GM19238 (cell line): ENCODE data around the gene SMOC2.
"Not testable (repeated sequence)": the region's sequence is repeated elsewhere in the genome, so short reads cannot be mapped to it uniquely, and the experiment has no call there.

ENCODE experiments used
- DNase-seq: peaks from one replicate; pipeline ENCODE4 v3.0.0; 2011; ENCODE audit warnings: low spot score; ENCODE audit not compliant: insufficient read length

Gene SMOC2

DNA sequence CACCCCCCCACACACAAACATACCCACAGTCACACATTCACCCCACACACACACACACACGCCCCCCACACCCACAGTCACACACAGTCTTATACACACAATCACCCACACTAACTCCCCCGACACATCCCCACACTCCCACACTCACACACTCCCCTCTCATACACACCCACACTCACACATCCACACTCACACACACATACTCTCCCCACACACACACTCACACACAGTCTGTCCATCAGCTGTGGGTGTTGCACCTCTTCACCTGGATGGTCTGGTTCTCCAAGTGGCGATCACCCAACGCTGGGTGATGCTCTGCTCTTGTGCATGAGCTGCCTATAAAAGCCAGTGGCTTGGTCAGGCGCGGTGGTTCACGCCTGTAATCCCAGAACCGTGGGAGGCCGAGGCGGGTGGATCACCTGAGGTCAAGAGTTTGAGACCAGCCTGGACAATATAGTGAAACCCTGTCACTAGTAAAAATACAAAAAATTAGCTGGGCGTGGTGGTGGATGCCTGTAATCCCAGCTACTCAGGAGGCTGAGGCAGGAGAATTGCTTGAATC lies 158.9 kb downstream of the SMOC2 start:
- no peak for DNase-seq

DNA sequence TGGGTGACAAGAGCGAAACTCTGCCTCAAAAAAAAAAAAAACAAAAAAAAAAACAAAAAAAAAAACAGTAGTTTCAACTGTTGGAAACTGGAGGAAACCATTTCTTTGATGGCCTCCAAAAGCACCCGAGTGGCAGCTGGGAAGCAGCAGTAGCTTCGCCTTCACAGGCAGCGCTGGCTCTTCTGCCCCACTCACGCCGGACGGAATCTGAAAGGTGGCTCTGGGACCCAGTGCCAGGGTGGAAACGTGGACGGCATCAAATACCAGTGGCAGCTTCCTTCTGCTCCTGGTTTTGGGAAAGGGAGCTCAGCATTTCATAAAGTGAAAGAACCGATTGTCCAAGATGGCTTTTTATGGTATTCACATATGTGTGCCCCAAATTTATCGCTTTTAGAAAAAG lies 159.4 kb downstream of the SMOC2 start:
- no peak for DNase-seq

DNA sequence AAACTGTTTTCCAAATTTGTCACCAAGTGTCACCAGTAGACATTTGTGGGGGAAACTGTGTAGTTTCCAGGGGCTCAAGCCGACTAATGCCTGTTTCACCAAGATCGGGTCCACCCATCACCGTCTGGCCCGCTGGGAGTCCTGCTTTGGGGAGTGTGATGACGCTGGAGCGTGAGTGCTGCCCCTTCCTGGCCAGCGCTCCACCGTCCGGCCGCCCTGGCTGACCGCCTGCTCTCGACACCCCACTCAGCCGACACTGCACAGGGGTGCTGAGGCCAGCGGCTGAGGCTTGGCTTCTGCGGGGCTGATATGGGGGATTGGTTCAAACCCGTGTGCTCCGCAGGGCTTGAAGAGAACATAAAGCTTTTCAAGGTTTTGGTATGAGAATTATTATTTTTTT lies 160.1 kb downstream of the SMOC2 start:
- no peak for DNase-seq

DNA sequence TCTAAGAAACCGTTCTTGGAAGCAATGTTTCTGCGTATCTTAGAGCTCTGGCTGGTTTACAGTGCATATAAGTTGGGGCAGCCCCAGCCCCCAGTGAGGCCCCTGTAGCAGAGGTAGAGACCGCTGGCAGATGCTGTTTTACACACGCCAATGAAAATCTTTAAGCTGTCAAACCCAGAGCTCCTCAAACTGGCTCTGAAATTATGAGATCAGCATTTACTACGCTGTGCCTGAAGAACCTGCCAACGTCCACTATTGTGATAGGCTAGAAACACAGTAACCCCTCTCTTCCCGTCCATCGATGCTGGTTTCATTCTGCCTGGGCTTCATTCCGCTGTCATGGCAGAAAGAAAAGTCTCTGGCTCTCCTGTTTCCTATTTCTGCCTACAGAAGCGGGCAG lies 160.6 kb downstream of the SMOC2 start:
- DNase-seq: no peak

DNA sequence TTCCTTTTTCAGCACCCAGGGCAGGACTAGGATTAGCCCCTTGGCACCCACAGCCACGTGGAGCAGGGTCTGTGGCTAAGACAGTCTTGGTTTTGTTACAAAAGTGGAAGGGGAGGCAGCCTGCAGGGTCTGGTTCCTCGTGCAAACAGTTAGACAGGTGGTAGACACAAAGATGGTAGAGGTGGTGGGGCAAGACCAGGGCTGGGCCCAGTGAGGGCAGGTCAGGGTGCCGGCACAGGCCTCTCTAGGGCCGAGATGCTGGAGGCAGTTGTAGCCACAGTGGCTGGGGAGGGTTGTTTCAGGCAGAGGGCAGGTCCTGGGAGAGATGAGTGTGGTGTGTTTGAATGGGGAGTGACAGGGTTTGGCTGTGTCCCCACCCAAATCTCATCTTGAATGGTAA lies 161.6 kb downstream of the SMOC2 start:
- no peak for DNase-seq

DNA sequence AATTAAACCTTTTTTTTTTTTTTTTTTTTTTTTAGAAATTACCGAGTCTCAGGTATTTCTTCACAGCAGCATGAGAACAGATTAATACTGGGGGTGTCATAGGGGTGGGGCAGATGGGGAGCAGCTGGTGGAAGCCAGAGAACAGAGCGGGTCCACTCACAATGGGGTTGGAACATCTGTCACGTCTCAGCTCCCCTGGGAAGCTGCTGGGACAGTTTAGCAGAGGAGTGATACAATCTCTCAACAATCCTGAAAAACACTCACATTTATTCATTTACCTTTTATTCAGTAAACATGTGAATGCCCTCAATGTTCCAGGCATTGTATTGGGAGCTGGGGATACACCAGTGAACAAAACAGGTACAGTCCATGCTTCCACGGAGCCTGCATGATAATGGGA lies 162.2 kb downstream of the SMOC2 start:
- no peak for DNase-seq

DNA sequence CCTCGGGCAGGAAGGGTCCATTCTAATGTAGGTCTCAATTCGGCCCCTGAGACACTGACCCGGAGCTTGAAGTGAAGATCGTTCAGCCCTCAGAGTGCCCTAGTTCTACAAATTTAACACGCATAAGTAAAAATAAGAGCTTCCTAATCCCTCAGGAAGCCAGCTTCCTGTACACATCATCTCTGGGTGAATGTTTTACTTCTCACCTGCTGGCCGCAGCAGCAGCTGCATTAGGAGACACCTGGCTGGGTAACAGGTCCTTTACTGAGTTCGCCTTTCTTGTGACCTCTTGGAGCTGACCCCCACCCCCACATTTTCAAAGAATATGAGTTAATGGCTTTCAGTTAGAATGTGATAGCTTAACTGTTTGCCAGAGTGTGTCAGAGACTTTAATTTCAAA lies 165.0 kb downstream of the SMOC2 start:
- no peak for DNase-seq

DNA sequence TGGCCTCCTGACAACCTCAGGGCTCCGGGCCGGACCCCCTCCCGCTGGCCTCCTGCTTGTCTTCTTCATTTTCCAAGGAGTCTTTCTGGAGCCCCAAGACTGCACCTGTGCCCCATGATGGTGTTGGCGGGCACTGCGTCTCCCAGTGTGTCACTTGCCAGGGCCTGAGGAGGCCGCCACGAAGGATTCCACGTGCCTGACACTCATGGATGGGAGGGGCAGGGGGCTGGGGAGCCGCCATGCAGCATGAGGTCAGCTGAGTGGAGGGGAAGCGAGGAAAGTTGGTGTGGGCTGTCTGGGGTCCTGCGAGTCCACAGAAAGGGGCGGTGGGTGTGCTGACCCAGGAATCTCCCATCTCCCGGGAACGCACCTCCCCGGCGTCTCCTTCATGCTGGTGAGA lies 165.7 kb downstream of the SMOC2 start:
- no peak for DNase-seq

DNA sequence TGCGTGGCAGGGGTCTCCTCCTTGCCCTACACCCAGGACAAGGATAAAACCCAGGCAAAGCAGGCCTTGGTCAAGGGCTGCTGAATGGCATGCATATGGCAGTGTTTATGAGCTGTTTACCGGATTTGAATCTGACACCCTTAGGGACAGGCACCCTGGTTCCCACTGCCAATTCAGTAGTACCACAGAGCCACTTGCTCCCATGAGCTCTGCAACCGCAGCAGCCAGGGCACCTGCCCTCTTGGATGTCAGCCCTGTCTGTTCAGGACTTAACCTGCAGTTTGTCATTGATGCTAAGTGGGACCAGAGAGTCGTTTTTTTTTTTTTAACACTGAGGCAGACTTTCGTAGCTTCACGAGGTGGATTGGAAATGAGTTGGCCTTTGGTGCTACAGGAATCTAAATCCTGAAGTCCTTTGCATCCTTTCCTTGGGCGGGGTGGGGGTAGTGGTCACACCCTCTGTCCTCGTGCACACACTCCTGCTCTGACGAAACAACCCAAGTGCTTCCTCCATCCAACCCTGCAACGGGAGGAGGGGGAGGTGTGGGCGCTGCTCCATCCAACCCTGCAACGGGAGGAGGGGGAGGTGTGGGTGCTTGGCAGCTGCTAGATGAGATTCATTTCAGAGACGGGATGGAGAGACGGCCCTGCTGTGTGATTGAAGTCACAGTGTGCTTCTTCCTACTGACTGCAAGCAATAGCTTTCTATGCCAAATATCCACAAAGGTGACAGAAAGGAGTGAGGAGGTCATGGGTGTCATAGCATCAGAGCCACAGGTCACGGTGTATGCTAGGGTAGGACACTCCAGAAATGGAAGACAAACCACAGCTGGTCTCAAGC lies 166.5 kb downstream of the SMOC2 start:
- DNase-seq: no peak

DNA sequence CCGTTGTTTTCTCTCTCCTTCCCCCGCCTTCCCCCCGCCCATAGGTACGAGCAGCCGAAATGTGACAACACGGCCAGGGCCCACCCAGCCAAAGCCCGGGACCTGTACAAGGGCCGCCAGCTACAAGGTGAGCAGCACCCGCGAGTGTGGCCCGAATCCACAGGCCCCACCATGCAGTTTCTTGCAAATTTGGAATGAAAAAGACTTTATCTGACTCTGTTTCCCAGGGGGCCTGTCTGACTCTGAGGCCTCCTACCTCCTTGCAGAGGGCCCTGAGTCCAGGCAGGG lies 167.1 kb downstream of the SMOC2 start:
- no peak for DNase-seq

DNA sequence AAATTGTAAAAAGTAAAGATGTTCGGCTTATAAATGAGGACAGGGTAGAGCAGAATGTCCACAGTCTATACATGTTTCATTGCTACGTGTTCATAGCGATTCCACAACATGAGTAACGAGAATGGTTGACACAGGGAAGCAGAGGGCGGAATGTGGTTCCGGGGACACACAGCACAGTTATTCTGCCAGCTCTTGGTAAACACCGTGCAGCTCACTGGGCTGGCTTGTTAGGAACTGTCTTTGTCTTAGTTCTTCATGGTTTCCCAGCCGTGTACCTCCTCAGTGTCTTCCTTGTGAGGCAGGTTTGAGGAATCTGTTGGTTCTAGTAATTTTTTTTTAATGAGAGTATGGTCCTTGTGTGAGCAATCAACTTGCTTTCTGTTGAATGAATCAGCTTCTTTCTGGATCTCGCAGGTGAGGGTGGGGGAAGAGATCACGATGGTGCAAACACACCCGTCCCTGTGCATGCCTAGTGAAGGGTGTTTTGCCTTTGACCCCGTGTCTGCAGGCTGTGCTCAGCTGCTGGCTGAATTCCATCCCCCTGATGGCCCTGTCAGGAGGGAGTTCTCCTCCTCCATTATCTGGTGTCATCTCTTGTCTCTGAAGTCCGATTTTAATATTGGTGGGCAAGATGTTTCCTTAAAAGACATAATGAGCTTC lies 168.2 kb downstream of the SMOC2 start:
- DNase-seq: no peak

DNA sequence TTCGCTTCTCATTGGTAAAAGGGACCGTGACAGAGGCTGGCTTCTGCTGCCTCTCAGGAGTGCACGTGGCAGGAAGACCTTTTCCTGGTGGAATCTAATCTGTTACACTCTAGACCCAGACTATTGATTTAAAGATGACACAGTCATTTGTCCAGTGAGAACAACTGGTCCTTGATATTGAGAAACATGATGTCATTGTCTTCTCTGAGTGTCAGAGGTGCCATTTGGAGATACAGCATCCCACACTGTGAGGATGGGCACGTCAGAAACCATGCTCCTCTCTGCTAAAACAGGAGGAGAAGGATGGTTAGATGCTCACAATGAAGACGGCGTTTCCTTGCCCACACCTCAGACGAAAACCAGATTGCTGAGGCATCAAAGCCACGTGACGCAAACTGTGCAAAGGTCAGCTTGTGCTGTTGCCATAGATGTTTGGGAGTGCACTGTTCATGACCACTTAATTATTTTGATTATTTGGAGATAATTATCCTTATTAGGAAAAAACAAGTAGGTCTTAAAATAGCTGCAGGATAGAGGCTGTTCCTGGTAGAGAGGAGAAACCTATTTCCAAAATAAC lies 169.0 kb downstream of the SMOC2 start:
- DNase-seq: no peak

DNA sequence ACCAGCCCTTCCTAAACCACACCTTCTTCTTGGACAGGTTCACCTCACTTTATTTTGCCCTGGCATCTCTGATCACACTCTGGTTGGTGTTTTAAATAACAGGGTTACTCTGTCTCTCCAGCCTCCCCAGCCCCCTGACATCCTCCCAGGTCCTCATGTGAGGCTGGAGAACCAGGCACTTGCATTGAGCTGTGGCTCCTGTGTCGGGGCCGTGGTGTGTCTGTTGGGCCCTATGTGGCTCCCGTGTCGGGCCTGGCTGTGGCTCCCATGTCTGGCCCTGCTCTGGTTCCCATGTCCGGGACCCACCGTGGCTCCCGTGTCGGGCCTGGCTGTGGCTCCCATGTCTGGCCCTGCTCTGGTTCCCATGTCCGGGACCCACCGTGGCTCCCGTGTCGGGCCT lies 170.0 kb downstream of the SMOC2 start:
- not testable (repeated sequence) for DNase-seq

DNA sequence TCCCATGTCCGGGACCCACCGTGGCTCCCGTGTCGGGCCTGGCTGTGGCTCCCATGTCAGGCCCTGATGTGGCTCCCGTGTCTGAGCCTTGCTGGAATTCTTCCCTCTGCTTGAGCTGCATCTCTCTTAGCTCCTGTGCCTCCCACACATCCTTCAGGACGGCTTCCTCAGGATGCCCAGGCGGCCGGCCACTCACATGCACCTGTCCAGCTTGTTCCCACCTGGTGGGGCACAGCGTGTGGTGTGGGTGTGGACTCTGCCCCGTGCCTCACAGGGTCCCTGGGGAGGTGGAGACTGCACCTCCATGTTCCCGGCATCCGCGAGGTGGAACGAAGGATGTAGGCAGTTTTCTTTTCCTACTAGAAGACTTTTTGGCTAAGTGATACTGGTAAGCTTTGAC lies 170.7 kb downstream of the SMOC2 start:
- DNase-seq: no peak

DNA sequence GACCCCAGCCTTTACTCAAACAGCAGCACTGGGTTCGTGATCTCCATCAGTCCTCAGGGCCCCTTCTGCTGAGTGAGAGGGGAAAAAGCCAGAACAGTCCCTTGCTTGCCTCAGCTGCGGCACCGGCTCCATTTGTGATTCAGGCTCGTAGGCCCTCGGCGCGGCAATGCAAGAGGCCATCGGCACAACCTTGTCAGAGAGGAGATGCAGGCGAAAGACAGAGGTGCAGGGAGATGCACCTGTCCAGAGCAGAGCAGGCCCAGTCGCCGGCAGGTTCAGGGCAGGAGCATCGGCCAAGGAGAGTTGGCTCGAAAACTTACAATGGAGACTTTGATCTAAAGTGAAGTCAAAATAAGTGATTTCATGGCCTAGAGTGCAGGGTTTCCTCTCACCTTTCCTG lies 171.6 kb downstream of the SMOC2 start:
- no peak for DNase-seq

DNA sequence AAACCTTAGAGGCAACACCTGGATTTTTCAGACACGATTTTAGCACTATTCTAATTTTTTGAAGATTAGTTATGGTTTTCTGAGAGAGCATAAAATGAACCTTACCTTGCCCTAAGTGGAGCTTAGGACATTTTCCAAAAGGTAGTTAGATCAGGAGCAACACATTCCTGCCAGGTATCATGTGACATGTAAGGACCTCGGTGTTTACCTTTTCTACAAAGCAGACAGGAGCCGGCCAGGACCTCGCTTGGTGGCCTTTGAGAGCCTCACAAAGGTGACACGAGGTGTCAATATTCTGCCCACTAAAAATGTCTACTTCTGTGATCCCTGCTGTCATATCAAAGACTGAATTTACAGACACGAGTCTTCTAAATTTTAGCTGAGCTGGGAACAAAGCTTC lies 174.9 kb downstream of the SMOC2 start:
- DNase-seq: no peak

DNA sequence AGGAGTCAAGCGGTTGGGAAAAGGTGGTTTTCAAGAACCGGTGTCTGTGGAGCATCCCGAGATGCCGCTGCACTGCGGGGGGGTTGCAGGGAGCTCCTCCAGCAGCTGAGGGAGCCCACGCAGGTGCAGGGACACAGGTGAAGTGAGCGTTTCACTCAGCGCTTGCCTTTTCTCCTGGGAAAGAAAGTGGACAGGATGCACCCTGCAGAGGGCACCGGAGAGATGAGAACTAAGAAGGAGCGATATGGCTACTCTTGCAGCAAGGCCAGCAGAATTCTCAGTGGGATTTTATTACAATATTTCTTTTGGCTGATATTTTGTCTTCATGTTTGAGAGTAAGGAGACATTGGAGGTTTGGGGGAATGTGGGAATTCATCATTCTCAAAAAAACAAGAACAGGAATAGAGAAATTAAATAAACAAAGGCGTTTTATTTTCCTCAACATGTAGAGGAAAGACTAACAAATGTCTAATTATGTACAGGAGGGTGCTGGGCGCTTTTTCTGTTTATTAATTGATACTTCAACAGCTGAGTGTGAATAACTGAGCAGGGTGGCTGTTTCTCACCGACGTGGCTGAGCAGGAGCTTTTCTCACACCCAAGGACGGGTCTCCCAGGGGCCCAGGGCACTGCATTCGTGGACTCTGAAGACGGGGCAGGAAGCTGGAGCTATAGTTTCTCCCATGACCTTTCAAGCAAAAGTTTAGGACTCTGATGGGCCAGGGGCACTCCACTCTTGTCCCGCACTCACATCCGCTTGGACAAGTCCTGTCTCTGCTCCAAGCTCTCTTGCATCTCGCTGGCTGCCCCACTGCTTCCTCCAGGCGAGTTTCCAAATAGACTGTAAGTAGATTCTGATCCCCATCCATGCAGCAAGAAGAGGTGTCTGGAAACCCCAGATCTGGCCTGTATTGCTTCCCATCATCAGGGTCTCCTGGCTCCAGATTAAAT lies 176.1 kb downstream of the SMOC2 start:
- no peak for DNase-seq

DNA sequence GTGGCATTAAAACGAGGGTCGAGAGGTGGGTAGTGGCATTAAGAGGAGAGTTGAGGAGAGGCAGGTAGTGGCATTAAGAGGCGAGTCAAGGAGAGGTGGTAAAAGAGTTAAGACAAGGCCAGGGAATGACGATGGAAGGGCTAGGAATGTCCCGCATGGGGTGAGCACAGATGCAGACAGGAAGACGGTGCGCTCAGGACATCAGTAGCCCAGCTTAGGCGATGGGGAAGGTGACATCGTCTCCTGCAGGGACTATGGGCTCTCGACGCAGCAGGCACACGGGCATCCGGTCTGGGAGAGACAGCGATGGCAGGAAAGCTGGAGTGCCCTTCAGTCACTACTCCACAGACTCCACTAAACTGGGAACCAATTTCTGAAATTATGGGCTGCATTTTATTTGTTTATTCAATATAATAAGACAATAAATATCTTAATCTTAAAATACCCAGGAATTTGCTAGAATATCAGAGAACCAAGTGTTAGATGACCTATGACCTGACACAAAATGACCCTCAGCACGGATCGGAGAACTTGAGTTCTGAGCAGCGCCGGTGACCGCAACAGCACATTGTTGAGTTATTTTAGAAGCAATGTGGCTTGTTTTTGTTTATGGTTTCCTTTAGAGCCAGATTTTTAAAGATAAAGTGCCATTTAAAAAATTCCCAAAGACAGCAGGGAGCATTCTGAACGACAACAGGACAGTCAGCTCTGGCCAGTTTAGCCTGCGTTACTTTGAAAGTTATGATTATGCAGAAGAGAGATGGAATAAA lies 177.7 kb downstream of the SMOC2 start:
- no peak for DNase-seq

DNA sequence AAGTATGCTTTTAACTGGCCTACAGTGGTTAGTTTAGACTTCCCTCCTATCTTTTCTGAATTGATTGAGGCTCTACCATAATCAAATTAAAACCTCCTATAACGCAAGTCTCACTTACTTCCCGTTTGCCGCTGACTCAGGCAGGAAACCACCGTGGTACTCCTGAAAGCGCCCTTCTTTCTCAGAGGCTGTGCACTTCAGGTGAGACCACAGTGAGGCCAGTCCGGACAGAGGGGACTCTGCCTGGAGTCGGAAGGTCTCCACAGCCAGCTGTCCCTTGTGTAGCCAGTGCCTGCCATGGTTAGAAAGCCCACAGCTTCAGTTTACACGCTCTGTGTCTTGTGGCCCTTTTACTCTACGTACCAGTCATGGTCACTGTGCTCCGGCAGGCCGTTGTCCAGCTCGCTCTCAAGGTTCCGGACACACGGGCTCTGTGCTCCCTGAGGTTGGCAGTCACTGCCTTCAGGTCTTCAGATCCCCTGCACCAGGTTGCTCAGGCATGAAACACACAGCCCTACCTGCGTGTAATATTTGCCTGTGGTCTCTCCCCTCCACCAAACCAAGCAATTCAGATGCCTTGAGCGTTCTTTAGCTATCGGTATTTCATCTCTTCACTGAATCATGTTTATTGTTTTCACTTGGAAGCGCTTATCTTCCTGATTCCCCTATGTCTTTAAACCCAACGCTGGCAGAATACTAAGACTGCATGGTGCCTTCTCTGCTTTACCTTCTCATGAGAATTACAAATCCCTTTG lies 178.8 kb downstream of the SMOC2 start:
- no peak for DNase-seq

DNA sequence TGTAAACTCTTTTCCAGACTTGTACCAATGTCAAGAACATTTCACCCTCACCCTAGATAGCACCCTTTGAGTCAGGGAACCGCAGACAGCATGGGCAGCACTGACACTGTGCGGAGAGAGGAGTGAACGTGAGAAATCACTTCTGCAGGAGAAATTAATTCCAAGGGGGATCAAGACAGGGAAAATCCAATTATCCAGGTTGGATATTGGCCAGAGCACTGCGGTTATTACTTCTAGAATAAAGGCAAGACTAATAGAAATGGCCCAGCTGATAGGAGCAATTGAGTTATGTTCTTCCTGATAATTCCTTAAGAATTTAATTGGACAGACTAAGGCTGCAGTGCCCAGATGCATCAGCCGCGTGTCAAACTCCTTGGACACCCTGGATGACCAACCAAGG lies 179.6 kb downstream of the SMOC2 start:
- DNase-seq: no peak
